K562 (cell line): ENCODE data around the gene DNASE1L3. TPM values are rescaled to one million over a fixed set of nuclear protein-coding genes. Genes with fewer than 3 reads are reported as not detected.
"Not testable (repeated sequence)": the region's sequence is repeated elsewhere in the genome, so short reads cannot be mapped to it uniquely, and the experiment has no call there.

Source experiments
- ATAC-seq: fragments of 200-7000 bp; cut with Tn5 transposase; 3 replicates; pipeline ENCODE4 v1.9.1; 2020; ENCODE audit warnings: moderate library complexity
- BruUV-seq: library from RNA; stranded (reverse); fragments of 400-500 nt; replicated peaks from 2 replicates; lab custom pipeline; 2021; lab: Mats Ljungman, UMichigan
- CTCF ChIA-PET: fragments of 300-600 bp; formaldehyde crosslinking; extraction: SDS; loops from one replicate; lab custom pipeline; 2021; ENCODE audit warnings: low intra/inter-chr PET ratio; lab: Yijun Ruan, JAX
- POLR2A ChIA-PET: fragments of 300-600, 350-650 bp; sonication (Branson Sonifier 250); formaldehyde crosslinking; extraction: SDS; loops from one replicate; lab custom pipeline; 2021; ENCODE audit warnings: antibody characterized with exemption, inconsistent platforms; lab: Yijun Ruan, JAX
- DNase-seq, 4 experiments: peaks; one replicate each; pipeline versions ENCODE4 v3.0.0 to v3.0.0-alpha.2; 2011 to 2018; ENCODE audit warnings: low spot score in 3 of 4, mixed read lengths in 3 of 4; ENCODE audit errors: extremely low read depth in 1 of 4
- FAIRE-seq: peaks from 2 replicates; lab custom pipeline; 2011; peaks lifted over from hg19 to GRCh38; lab: Jason Lieb, UNC
- H2AFZ ChIP-seq: 2 replicates; pipeline ENCODE4 v1.6.0; 2011; ENCODE audit warnings: low read depth, low read length, control low read depth, inconsistent platforms
- H3K27ac ChIP-seq: fragments of 200-600 bp; 3 replicates; pipeline ENCODE4 v1.8.0; 2011; ENCODE audit warnings: low read depth, mild to moderate bottlenecking, control low read depth, inconsistent platforms, low read length, moderate library complexity, mixed read lengths; ENCODE audit errors: extremely low read depth
- H3K27me3 ChIP-seq, 2 experiments: fragments of 300-600 bp in 1 of 2; 2 replicates in 1 of 2; 3 replicates in 1 of 2; pipeline versions ENCODE4 v1.6.0 to v1.8.0; 2011; ENCODE audit warnings: inconsistent platforms in 2 of 2, low read length in 2 of 2, mild to moderate bottlenecking in 1 of 2, mixed read lengths in 1 of 2, moderate library complexity in 1 of 2; ENCODE audit not compliant: control insufficient read depth in 2 of 2, insufficient read depth in 2 of 2
- H3K36me3 ChIP-seq: fragments of 300-600 bp; 3 replicates; pipeline ENCODE4 v1.8.0; 2011; ENCODE audit warnings: mild to moderate bottlenecking, low read length, inconsistent platforms; ENCODE audit not compliant: control insufficient read depth, insufficient read depth
- H3K4me1 ChIP-seq, 2 experiments: fragments of 200-600 bp in 1 of 2; replicated peaks in 1 of 2; 2 replicates in 1 of 2; 3 replicates in 1 of 2; pipeline versions ENCODE4 v1.5.1 to v1.8.0; 2011; ENCODE audit warnings: inconsistent platforms in 2 of 2, low read length in 2 of 2, mild to moderate bottlenecking in 1 of 2, mixed read lengths in 1 of 2, moderate library complexity in 1 of 2; ENCODE audit not compliant: control insufficient read depth in 2 of 2, insufficient read depth in 2 of 2
- H3K4me2 ChIP-seq: 2 replicates; pipeline ENCODE4 v1.6.1; 2011; ENCODE audit warnings: low read length, control low read depth, inconsistent platforms, mixed read lengths; ENCODE audit not compliant: insufficient read depth
- H3K4me3 ChIP-seq: fragments of 200-600 bp; sonication (generic), shearing (Covaris generic); 2 replicates; pipeline ENCODE4 v1.5.1; 2016; ENCODE audit warnings: control low read depth, inconsistent platforms
- H3K79me2 ChIP-seq: fragments of 200-600 bp; 3 replicates; pipeline ENCODE4 v1.8.0; 2011; ENCODE audit warnings: low read length, inconsistent platforms; ENCODE audit not compliant: control insufficient read depth, insufficient read depth
- H3K9ac ChIP-seq, 2 experiments: 2 replicates each; pipeline versions ENCODE4 v1.6.0 to v1.6.1; 2011; ENCODE audit warnings: low read depth in 2 of 2, low read length in 2 of 2, control low read depth in 1 of 2, inconsistent platforms in 1 of 2, mild to moderate bottlenecking in 1 of 2, mixed read lengths in 1 of 2; ENCODE audit not compliant: insufficient read depth in 1 of 2
- H3K9me1 ChIP-seq: one replicate; pipeline ENCODE4 v1.6.0; 2011; ENCODE audit warnings: inconsistent platforms, mild to moderate bottlenecking, low read length, moderate library complexity; ENCODE audit not compliant: control insufficient read depth, insufficient read depth
- H3K9me3 ChIP-seq: replicated peaks from 2 replicates; pipeline ENCODE4 v1.5.1; 2011; ENCODE audit warnings: low read depth, low read length, inconsistent platforms; ENCODE audit not compliant: control insufficient read depth, insufficient read depth
- H4K20me1 ChIP-seq: replicated peaks from 2 replicates; pipeline ENCODE4 v1.6.1; 2011; ENCODE audit warnings: low read length, inconsistent platforms, mixed read lengths; ENCODE audit not compliant: control insufficient read depth, insufficient read depth
- ILK ChIP-seq: fragments of 450-650 bp; IDR thresholded peaks from 2 replicates; pipeline ENCODE4 v1.6.1; 2016; ENCODE audit warnings: missing genetic modification characterization, low read depth, mild to moderate bottlenecking, missing compliant biosample characterization, moderate library complexity, borderline replicate concordance
- WGBS: fragments of 100-300 bp; shearing (Covaris generic); methylation state at CpG from one replicate; pipeline ENCODE4 v1.1.6; 2016; ENCODE audit warnings: low coverage, mixed read lengths; ENCODE audit not compliant: insufficient coverage; ENCODE audit errors: missing lambda C conversion rate; 5-methylcytosine and 5-hydroxymethylcytosine counted together
- in situ Hi-C: fragments of 300-500 bp; cut with MboI; formaldehyde crosslinking; loops from 4 replicates; pipeline ENCODE4 v1.15.0; 2018; ENCODE audit warnings: inconsistent platforms, mixed read lengths
- intact Hi-C: fragments of 100-400 bp; cut with micrococcal nuclease; formaldehyde crosslinking; loops from 2 replicates; pipeline ENCODE4 v1.14.2; 2022
- polyA plus RNA-seq, 8 experiments: library from polyadenylated mRNA; depleted of rRNA in 4 of 8; stranded (reverse) in 5 of 8; unstranded in 3 of 8; fragments of >200 nt; fragmentation: Nextera tagmentation in 2 of 8; fragmentation: Illumina TruSeq in 1 of 8; extraction: Ambion mirVana in 2 of 8; extraction: Trizol in 1 of 8; gene quantifications; 2 replicates each; pipeline versions ENCODE4 v1.2.1 to v1.2.3, GENCODE V29; 2011 to 2014; ENCODE audit warnings: inconsistent platforms in 1 of 8, missing spikeins in 1 of 8
- total RNA-seq, 7 experiments: library from RNA; depleted of rRNA in 6 of 7; stranded (reverse); fragments of >200 nt in 6 of 7; fragmentation: Illumina TruSeq in 2 of 7; extraction: Trizol in 2 of 7; gene quantifications; 2 replicates each; pipeline versions ENCODE4 v1.2.1 to v1.2.3, GENCODE V29; 2011 to 2021; ENCODE audit warnings: low replicate concordance in 1 of 7

DNASE1L3 gene
- total and polyA plus RNA-seq, 9 of the 15 experiments (the other 6 are each of a cell fraction or from before 2014, with no cell fraction given): 0.06 TPM; not detected in 8

DNA sequence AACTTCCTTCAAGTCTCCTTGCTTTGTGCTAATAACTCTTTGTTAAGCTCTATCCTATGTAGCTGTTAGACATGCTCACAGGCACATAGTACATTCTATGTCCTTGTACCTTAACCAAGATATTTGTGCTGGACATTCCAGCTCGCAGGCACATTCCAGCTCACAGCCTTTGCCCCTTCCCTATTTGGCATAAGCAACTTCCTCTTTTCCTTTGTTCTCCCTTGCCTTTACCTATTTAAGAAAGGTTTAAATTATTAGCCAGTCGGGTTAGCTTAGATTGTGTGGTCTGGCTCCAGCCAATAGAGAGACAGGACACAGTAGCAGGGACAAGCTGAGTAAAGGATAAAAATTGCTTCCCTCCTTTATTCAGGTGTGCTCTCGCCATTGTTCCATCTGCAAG lies 9.3 kb downstream of the DNASE1L3 start:
- POLR2A ChIA-PET, in situ Hi-C loops: not testable (repeated sequence)

DNA sequence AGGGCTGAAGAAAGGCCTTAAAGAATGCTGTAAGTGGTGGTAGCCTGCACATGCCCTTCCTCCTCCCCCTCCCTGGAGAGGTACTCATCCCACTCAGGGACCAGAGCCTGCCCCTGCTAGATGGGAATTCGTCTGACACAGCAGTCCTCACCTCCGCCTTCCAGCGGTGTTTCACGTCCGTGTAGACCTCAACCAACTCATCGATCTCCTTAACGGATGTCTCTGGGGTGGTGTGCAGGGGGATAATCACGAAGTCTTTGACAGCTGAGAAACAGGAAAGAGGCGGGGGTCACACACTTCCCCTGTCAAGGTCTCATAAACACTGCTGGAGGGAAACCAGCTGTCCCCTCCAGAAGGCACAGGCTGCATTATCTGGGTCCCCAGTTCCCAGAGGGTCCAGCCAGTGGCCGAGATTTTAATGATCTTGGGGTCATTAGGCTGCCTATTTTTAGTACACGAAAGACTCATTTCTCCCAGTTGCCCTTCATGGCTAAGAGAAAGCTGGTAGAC lies 9.9 kb downstream of the DNASE1L3 start:
- no peak for FAIRE-seq
- 0% methylated on average over 8 of the region's 11 CpGs for WGBS
- no peak overlapping the region for H3K27ac ChIP-seq
- ChIA-PET CTCF (no interaction called here), POLR2A (no interaction called here)
- H3K9me1 ChIP-seq: no peaks in the 10 kb centered on the region
- H3K9ac ChIP-seq: no peak overlapping the region
- H3K4me1 ChIP-seq: no peaks in the 10 kb centered on the region; a peak in 1 of 5 replicates
- DNase-seq: no peak
- no peaks in the 10 kb centered on the region for H3K36me3 ChIP-seq
- H2AFZ ChIP-seq: no peak overlapping the region
- intact Hi-C loops (no loop called here), in situ Hi-C loops (no loop called here)
- H3K9me3 ChIP-seq: no peaks in the 10 kb centered on the region
- no peak overlapping the region for H3K4me2 ChIP-seq
- no peak overlapping the region for H3K4me3 ChIP-seq
- H3K27me3 ChIP-seq: peaks cover 4 to 24% of the 10 kb centered on the region in 2 experiments; a peak in 4 of 5 replicates
- H4K20me1 ChIP-seq: no peaks in the 10 kb centered on the region
- no TSS peak for BruUV-seq
- no peak for TF ChIP-seq ILK (tag)
- no peaks in the 10 kb centered on the region for H3K79me2 ChIP-seq
- no peak for ATAC-seq

More for the DNA sequence above, 9.3 kb downstream of the DNASE1L3 start:
- H3K4me1 ChIP-seq, BruUV-seq, H4K20me1 ChIP-seq, H3K4me2 ChIP-seq, H2AFZ ChIP-seq, intact Hi-C loops, H3K36me3 ChIP-seq, H3K79me2 ChIP-seq, ATAC-seq, DNase-seq, CTCF ChIA-PET, FAIRE-seq, H3K27ac ChIP-seq, H3K9me3 ChIP-seq, H3K4me3 ChIP-seq, H3K9me1 ChIP-seq, H3K9ac ChIP-seq: not testable (repeated sequence)
- H3K27me3 ChIP-seq: peaks cover 4 to 29% of the 10 kb centered on the region in 2 experiments; a peak in 4 of 5 replicates
- WGBS: 3% methylated on average over 3 of the region's 3 CpGs
